GM21381 (cell line): ENCODE data around the gene DRD3.

ENCODE experiments used
- ATAC-seq: cut with Tn5 transposase; IDR thresholded peaks from one replicate; pipeline ENCODE4 v1.9.1; 2021; ENCODE audit warnings: mild to moderate bottlenecking, moderate library complexity; ENCODE audit not compliant: unreplicated experiment

The DRD3 gene

DNA sequence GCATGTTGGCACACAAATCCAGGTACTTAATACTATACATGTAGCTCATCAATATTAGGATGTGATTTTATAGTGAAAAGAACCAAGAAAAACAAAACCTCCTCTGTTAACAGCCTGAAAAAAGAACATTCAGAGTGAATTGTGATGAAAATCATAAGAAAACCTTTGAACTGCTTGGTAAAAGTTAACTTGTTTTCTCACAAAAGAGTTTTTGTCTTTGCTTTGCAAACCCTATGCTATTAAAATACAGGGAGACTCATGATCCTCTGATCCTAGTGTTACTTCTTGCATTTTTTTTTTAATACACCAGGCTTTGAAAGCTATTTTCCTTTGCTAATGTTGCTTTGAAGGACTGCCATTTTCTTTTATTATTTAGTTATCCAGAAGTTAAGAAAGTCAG, 98.7 kb downstream of the DRD3 start:
- no peak for ATAC-seq

DNA sequence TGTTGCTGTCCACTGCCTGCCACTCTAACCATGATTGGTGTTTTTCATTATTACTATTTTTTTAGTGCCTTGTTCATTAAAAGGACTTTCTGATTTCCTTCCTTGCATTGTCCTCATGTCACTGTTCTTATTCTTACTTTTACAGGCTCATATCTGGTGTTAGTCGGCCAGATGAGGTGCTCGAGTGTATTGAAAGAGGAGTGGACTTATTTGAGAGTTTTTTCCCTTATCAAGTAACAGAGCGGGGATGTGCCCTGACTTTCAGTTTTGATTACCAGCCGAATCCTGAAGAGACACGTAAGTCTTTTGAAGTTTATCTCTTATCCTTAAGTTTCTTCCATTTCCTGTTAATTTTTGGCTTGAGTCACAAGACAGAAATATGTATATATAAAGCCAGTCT, 99.1 kb downstream of the DRD3 start:
- no peak for ATAC-seq

DNA sequence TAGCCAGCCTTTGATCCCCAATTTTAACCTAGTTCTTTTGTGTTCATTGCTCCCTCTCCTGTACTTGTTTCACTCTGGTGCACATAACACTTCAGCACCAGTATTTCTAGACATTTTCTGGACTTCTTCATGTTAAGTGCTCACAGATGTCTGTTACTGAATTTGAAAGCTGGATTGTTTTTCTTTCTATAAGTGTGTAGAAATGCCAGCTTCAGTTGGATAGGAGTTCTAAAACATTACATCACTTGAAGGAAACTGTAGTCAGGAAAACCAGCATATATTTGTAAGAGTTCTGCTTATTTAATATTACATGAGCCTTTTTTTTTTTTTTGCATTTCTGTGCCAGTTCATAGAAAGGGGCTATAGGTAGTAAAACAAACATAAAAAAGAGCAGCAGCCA, 100.7 kb downstream of the DRD3 start:
- no peak for ATAC-seq
